NCI-H524 treated with DMSO at 0.1 percent for 48 hours (cell line): ENCODE measurements around the gene TMEM135.

Experiments
- DNase-seq: peaks from one replicate; lab custom pipeline; 2025; lab: John Stamatoyannopoulos, UW

TMEM135 gene

GRCh38 chr11:87353771-87354345, 316.1 kb downstream of the TMEM135 start:
- DNase-seq: no peak

DNA sequence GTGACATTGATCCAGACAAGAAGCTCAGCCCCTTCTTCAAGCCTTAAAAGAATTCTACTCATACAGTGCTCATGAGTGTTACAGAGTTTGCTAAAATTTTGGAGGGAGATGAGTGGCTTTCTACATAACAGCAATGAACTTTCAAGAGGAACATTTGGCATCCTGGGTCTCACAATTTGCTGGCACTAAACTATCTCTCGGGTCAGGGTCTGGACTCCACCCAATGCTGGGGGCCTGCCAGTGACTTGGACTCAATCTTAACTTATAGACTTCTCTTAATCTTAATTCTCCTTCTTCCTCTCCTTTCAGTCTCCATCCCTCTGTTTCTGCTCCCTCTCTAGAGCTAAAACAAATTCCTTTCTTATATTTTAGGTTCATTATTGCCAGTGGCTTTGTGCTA, 317.9 kb downstream of the TMEM135 start:
- DNase-seq: no peak

DNA sequence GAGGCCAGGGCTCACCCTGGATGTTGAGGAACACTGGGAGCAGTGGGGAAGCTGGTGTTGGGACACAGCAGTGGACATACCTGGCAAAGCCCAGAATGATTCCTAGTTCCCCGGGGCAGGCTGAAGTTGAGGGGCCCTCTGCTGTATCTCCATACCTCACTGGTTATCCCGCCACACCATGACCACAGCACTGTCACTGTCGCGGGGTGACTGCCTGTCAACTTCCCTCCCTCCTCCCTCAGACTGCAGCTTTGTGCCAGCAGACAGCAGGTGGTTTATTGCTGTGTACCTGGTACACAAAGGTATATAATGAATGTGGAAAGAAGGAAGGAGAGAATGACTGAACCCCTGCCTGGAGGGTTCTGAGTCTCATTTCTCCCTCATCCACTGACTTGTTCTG, 318.7 kb downstream of the TMEM135 start:
- no peak for DNase-seq

GRCh38 chr11:87358461-87358860, 320.7 kb downstream of the TMEM135 start:
- no peak for DNase-seq

GRCh38 chr11:87359401-87359800, 321.7 kb downstream of the TMEM135 start:
- no peak for DNase-seq

DNA sequence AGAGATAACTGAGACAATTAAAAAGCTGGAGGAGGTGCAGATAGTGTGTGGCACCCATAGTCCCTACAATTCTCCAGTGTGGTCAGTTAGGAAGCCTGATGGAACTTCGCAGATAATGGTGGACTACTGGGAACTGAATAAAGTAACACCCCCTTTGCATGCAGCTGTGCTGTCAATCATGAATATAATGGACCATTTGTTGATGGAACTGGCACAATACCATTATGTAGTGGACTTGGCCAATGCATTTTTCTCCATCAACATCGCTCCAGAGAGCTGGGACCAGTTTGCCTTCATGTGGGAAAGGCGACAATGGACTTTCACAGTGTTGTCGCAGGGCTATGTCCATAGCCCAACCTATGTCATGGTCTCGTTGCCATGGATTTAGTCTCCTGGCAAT, 324.2 kb downstream of the TMEM135 start:
- no peak for DNase-seq

DNA sequence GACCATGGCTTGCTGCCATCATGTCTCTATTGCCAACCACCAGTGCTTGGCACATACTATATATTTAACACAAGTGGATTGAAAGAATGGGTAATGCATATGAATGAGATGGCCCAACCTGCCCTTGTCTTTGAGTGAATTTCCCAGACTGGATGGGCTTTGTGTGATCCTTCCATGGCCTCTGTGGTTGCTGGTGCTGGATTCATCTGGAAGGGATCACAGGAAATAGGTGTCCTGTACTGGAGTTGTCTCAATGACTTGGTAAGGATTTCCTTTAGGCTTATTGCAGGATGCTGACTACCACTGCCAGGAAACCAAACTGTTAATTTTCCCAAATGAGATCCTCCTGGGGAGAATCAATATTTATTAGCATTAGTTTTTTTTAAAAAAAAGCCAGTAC, 328.6 kb downstream of the TMEM135 start:
- no peak for DNase-seq

DNA sequence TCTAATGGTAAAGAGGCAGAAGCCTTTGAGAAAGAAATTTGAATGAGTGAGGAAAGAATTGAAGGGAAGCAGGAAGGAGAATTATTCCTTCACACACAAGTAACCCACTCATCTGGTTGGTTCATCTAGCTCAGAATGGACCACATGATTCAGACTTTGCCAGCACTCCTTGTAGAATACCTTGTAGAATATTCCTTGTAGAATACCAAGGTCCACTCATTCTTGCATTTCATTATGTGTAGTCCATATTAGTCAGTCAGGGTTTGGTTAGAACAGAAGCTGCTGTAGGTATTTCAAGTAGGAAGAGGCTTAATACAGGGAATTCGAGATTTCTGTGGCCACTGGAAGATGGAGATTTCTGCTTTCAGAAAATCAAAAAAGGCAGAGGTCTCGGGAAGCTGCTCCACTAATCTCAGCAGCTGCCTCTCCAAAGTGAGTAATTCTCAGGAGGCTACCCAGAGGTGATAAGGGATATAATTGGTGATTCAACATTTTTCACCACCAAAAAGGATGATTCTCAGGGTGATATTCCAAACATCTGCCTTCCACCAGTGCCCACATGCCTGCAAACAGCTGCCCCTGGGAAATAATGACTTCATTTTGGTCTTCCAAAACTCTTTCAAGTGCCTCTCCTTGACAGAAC, 329.1 kb downstream of the TMEM135 start:
- DNase-seq: no peak

GRCh38 chr11:87368151-87368550, 330.4 kb downstream of the TMEM135 start:
- DNase-seq: no peak

DNA sequence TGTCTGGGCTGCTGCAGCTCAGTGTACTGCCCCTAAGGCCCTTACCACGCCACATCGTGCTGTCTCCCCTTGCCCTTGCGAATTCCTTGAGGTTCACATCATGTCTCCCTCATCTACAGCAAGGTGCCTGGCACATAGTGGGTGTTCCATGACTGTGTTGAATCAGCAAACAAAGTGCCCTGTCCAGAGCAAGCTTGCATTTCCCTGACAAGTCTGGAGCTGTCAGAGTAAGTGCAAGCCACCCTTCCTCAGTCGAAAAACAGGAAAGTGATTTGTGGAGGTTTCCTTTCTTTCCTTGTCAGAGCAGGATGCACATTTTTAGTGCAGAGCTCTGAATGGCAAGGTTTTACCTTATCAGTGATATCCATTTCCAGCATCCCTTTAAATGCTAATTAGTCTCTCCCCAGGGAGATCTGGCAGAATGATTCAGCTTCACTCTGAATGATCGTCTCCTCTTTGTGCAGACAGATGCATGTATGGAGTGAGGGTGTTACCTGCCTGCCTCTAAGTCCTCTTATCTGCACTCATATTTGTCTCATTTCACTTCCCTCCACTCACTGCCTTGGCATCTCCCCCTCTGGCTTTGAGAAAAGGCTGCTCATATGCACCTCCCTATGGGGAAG, 331.2 kb downstream of the TMEM135 start:
- no peak for DNase-seq

- DNase-seq: no peak
Measured at GRCh38 chr11:87369888-87370287, 332.2 kb downstream of the TMEM135 start.

DNA sequence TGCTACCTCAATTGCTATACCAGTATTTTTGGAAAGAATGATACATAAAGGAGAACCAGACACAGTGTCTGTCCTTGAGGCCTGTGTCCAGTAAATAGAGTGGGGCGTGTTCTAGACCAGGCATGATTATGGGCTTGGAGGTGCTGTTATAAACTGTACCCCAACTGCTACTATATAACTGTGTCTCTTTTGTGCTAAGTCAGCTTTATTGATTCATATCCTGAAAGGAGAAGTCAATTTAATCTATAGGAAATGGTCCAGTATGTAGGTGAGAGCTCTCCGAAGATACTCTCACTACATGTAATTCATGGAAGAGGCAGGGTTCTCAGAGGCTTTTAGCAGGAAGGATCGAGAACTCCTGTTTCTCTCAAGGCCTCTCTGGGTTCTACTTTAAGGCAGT, 334.3 kb downstream of the TMEM135 start:
- no peak for DNase-seq
